Peyer's patch (tissue), 4 donors: ENCODE measurements around the gene PCGF3.

Experiments
- POLR2A ChIP-seq, 2 donors: fragments of 450-650 bp; IDR thresholded peaks; one replicate each; pipeline ENCODE4 v1.5.1; 2017; ENCODE audit warnings: antibody characterized with exemption in 2 of 2, mild to moderate bottlenecking in 2 of 2, moderate library complexity in 2 of 2
- TF ChIP-seq, protein P1 (sequence below), 6 experiments: fragments of 450-650 bp in 4 of 6; fragments of 200-600 bp in 2 of 6; sonication (generic) in 1 of 6; IDR thresholded peaks; one replicate each; pipeline ENCODE4 v1.5.1; 2017 to 2019; ENCODE audit warnings: antibody characterized with exemption in 6 of 6, mild to moderate bottlenecking in 3 of 6, moderate library complexity in 1 of 6

DNA sequence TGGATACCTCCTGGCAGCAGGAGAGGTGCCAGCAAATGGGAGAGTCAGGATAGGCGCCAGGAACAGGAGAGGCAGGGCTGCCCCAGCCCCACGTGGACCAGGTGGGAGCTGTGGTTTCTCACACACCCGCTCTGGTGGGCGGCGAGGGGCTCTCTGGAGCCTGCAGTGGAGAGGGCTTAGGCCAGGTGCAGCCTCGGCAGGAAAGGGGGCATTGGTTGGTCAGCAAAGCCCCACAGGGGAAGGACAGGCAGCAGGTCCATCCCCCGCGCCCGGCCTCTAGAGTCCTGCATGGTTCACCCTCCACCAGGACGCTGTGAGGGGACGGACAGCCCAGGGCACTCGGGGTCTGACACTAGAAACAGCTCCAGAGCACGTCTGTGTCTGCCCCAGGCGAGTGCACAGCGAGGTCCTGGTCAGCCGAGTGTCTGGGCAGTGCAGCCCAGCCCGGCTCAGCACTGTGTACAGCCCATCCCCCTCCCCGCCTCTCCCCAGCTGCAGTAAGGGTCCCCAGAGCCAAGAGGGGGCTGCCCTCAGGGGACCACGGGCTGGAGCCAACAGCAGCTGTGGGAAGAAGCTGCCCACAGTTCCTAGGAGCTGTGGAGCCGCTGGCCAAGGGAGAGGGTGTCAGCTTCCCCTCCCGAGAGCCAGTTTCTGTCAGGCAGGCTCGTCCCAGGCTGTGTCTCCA lies 39.7 kb upstream of the PCGF3 start:
- TF ChIP-seq, protein P1, sequence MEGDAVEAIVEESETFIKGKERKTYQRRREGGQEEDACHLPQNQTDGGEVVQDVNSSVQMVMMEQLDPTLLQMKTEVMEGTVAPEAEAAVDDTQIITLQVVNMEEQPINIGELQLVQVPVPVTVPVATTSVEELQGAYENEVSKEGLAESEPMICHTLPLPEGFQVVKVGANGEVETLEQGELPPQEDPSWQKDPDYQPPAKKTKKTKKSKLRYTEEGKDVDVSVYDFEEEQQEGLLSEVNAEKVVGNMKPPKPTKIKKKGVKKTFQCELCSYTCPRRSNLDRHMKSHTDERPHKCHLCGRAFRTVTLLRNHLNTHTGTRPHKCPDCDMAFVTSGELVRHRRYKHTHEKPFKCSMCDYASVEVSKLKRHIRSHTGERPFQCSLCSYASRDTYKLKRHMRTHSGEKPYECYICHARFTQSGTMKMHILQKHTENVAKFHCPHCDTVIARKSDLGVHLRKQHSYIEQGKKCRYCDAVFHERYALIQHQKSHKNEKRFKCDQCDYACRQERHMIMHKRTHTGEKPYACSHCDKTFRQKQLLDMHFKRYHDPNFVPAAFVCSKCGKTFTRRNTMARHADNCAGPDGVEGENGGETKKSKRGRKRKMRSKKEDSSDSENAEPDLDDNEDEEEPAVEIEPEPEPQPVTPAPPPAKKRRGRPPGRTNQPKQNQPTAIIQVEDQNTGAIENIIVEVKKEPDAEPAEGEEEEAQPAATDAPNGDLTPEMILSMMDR (IDR thresholded peaks at IDR 0.05): no peak
- TF ChIP-seq POLR2A (IDR thresholded peaks at IDR 0.05): no peak
